Stimulated activated CD4-positive, alpha-beta T cell treated with anti-CD3 and anti-CD28 coated beads, Interleukin-12 subunit alpha, Interleukin-12 subunit beta, amount 100 ng/mL, for 4 hours (primary cell): ENCODE measurements around the gene DTNB.
A peak's percentile ranks its signal among the peaks of the same experiment; 100 is the strongest.
"Not testable (repeated sequence)": the region's sequence is repeated elsewhere in the genome, so short reads cannot be mapped to it uniquely, and the experiment has no call there.

Experiments used
- DNase-seq: peaks from one replicate; pipeline ENCODE4 v3.0.0-alpha.2; 2020

Gene DTNB

GRCh38 chr2:25673300-25674076 lies at the start of gene DTNB:
DTNB (minus strand) TSS chr2:25673577; CDS start chr2:25652660, 20,917 bp downstream.
- DNase-seq = peak; percentile 78

DNA sequence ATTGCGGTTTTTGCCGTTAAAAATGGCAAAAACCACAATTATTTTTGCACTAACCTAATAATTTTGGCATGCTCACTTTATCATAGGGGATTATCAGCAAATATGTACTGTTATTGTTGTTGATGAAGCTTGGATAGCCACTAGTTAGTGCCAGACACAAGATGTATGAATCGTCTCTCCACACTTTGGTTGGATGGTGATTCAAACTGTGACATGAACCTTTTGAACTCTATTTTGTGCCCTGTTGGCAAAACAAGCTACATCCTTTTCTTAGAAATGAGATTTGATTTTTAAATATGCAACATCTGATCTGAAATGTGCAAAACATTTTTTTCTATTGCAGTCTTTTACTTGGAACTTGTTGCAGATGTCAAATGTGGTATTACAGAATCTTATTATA lies 48.8 kb upstream of the DTNB start:
- DNase-seq = no peak

DNA sequence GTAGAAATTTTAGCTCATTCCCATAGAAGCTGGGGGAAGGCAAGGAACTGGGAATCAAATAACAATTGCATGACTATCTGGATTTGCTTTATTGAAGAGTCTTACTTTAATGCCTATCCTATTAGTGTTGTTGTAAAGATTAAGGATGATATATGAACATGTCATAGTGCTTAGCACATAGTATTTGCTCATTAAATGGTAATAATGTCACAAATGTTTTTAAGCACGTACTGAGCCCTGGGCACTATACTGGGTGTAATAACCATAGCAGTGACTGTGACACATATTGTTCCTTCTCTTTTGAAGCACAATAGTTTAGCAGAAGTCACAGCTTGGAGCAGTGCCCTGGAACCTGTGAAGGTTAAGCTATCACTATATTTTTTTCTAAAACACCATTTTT lies 47.2 kb upstream of the DTNB start:
- DNase-seq = no peak

GRCh38 chr2:25714740-25715139 lies 41.4 kb upstream of the DTNB start:
- no peak for DNase-seq

DNA sequence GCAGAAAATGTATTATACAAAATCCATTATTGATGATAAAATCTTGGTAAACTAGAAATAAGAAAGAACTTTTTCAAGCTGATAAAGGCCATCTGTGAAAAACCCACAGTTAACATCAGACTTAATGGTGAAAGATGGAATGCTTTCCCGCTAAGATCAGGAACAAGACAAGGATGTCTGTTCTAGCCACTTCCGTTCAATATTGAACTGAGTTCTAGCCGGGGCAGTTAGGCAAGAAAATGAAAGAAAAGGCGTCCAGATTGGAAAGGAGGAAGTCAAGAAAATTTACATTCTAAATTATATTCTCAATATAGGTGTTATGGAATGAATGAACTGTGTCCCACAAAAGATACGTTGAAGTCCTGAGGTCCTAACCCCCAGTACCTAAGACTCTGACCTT lies 39.1 kb upstream of the DTNB start:
- no peak for DNase-seq

DNA sequence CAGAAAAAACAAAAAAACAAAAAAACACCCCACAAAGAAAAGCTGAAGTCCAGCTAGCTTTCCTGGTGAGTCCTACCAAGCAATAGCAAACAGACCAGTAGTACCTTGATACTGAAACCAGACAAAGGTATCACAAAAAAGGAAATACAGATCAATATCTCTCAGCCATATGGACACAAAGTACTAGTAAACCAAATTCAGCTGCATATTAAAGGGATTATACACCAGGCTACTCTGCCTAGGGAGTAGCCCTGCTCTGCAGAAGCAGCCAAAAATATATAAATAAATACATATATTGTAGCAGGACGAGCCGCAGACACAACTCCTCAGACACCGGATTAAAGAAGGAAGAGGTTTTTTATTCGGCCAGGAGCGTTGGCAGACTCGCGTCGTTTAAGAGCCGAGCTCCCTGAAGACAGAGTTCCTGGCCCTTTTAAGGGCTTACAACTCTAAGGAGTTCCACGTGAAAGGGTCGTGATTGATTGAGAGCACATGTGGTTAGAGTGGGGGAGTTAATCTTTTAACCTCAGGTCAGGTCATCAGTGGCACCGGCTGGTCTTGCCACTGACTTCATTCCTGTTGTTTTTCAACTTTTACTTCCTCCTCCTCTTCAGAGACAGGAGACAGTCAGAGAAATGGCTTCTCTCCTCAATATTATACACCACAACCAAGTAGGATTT lies 38.4 kb upstream of the DTNB start:
- DNase-seq = no peak

DNA sequence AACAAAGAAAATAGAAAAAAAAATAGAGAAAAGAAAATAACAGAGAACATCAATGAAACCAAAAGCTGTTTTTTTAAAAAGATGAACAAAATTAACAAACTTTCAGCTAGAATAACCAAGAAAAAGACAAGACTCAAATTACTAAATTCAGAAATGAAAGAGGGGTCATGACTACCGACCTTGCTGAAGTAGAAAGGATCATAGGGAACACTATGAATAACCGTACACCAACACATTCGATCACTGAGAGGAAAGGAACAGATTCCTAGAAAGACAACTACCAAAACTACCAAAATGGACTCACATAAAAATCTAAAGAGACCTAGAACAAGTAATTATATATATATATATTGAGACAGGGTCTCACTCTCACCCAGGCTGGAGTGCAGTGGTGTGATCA lies 37.4 kb upstream of the DTNB start:
- no peak for DNase-seq

GRCh38 chr2:25709349-25709748 lies 36.0 kb upstream of the DTNB start:
- DNase-seq = no peak

- no peak for DNase-seq
These were observed 34.7 kb upstream of the DTNB start for GRCh38 chr2:25707927-25708590.

DNA sequence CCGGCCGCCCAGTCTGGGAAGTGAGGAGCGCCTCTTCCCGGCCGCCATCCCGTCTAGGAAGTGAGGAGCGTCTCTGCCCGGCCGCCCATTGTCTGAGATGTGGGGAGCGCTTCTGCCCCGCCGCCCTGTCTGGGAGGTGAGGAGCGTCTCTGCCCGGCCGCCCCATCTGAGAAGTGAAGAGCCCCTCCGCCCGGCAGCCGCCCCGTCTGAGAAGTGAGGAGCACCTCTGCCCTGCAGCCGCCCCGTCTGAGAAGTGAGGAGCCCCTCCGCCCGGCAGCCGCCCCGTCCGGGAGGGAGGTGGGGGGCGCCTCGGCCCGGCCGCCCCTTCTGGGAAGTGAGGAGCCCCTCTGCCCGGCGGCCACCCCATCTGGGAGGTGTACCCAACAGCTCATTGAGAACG lies 32.2 kb upstream of the DTNB start:
- DNase-seq = not testable (repeated sequence)

DNA sequence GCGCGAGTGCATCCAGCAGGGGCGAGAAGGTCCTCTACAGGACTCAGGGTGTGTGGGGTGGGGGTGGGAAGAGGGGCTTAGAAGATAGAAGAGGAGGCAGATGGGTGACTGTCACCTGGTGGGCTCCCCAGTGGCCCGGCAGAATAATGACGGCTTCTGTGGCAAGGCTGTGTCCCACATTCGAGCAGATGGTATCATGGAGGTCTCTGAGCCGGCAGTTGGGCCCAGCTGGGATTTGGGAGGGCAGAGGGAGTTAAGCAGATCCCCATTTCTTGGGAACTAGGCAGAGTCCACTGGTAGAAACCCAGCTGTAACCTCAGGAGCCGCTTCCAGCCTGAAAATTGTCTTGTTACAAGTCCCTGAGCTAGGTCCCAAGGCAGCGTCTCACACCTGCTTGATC lies 28.4 kb upstream of the DTNB start:
- no peak for DNase-seq

DNA sequence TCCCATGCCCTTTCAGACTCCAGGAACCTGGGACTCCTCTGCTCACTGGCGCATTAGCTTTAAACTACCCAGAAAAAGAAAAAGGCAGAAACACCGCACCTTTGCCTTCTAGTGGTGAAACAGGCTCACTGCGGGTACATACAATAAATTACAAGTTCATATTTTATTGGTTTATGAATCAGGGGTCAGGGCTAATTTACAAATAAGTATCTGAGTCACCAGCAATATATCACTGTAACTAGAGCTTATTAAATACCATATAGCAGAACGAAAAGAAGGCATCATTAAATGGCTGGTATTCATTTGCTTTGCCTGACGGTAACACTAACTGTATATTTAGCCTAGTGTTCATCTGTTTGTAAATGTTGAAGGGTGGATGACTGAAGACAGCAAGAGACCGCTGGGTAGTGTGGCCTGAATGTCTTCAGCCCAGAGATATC lies 26.9 kb upstream of the DTNB start:
- DNase-seq = peak; percentile 2

DNA sequence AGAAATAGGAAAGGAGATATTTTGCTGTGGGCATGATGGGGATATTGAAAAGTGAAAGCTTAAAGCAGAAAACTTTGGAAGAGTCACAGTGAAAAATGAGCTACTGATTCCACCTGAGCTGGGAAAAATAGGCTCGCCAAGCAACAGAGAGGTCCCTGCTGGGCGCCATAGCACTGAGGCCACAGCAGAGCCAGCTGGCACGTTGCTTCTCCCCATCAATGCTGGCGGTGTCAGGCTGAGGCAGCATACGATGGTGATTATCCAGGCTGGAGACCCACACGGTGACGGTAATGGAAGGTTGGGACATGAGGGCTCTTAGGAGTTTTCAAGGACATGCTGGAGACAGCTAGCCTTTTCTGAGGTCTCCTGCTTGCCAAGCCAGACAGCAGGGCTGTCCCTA lies 25.8 kb upstream of the DTNB start:
- no peak for DNase-seq

GRCh38 chr2:25698752-25699151 lies 25.4 kb upstream of the DTNB start:
- no peak for DNase-seq

DNA sequence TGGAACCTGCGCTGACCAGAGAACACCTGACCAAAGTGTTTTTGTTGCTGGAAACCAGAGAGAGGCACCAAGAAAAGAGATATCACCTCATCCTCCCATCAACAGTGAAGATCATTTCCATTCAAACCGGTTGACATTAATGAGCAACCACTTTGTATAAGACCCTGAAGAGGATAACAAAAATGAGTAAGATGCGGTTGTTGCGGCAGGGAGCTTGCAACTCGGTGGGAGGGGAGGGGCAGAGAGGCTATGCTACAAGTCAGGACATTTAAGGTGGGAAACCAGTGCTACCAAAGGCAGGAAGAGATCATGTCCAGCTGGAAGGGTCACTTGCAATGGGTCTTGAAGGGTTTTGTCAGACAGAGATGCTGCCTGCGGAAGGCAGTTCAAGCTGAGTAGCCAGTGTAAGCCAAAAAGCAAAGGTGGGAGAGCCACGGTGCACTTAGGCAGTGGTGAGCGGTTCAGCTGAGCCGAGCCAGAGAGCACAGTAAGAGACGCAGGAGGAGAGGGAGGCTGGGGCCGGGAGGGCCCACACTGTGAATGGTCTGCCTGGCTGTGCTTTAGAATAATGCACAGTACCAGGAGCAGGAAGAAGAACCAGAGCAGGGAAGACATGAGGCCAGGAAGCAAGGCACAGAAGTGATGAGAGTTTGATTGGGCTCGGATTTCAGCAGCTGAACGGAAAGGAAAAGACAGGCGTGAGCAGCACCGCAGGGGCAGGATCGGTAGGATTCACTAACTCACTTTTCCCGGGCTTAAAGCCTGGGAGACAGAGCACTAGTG lies 24.4 kb upstream of the DTNB start:
- DNase-seq = no peak

- no peak for DNase-seq
These were observed 19.5 kb upstream of the DTNB start for GRCh38 chr2:25692737-25693445.

DNA sequence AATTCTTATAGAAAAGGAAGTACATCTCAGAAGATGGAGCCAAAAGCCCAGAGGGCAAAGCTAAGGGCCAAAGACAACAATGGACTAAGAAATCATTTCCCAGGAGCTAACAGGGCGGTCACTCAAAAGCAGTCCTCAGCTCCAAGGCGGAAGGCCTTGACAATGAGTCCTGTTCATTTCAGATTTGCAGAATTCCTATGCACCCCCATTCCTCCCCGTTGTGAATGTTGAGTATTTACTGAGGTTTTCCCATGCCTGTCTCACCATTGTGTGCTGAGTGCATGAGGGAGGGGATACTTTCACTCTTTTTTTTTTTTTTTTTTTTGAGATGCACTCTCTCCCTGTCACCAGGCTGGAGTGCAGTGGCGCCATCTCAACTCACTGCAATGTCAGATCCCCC lies 18.8 kb upstream of the DTNB start:
- no peak for DNase-seq

DNA sequence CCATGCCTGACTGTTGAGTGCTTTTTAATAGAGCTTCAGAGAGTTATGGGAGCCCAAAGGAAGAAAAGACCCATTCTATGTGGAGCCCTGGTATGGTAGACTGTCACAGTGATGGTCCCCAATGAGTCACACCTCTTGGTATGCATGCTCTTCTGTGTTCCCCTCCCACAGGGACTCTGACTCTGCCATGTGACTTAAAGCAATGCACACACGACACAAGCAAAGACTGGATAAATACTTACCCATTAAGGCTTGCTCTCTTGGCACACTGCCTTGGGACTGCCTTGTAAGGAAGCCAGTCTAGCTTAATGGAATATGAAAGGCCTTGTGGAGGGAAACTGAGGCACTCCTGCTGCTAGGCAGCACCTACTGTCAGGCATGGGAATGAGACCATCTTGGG lies 16.7 kb upstream of the DTNB start:
- no peak for DNase-seq

DNA sequence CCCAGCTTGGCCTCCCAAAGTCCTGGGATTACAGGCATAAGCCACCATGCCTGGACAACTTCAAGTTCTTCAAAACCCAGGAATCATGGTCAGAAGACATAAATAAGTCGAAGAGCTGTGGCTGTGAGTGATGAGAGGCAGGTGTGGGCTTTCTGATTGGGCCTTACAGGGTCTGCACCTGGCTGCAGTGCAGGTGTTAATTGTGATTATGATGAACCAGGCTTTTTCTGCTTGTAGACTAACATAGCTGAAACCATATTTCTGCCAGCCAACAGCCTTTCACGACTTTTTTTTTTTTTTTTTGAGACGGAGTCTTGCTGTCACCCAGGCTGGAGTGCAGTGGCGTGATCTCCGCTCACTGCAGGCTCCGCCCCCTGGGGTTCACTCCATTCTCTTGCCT lies 14.9 kb upstream of the DTNB start:
- no peak for DNase-seq

GRCh38 chr2:25685741-25686140 lies 12.4 kb upstream of the DTNB start:
- DNase-seq = no peak

DNA sequence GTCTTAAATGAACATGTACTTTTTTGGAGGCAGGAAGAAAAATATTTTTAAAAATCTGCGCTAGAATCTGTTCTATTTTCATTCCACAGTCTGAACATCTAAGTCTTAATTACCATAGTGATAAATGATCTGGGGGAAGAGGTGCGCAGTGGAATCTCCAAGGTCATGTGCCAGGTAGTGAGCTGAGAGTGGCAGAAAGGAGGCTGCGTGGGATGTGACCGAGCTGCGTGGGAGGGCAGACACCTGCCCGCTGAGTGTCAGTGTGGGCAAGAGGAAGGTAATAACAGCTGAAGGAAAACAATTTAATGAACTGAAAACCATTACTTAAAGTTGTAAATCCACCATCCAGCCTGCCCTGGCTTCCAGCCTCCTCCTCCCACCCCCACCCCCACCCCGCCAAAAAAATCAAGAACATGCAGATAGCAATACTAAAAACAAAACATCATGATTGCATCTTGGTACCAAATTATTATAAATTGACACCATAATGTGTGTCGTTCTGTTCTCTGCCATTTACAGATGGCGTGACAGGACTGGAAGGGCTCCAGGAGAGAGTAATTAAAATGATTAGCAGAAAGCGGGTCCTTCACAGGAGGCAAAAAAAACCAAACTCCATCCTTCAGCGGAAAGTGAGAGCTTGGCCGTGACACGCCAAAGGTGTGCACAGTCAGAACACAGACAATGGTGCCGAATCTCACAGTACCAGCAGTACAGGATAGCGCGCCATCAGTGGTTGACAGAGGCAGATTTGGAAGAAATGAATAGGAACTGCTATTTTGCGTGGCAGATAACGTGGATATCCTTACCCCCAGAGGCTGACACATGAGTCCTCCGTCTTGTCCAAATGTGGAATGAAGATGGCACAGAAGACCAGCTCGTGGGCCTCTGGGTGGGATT lies 11.4 kb upstream of the DTNB start:
- DNase-seq = no peak

DNA sequence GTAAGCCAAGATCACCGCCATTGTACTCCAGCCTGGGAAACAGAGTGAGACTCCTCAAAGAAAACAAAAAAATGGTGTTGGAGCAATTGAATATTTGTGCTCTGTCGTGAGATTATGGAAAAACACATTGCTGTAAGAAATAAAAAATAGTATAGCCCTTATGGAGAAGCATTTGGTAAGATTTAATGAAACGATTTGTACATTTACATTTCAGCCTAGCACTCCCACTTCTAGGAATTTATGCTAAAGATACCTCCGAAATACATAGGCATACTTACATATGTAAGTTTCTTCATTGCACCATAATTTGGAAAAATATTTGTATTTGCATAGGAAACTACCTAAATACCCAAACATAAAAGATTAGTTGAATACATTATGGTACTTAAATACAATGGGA lies 8.7 kb upstream of the DTNB start:
- DNase-seq = no peak
